GM18873 (cell line): ENCODE data around the gene ST6GALNAC2.
"Not testable (repeated sequence)": the region's sequence is repeated elsewhere in the genome, so short reads cannot be mapped to it uniquely, and the experiment has no call there.

Experiments used
- ATAC-seq: cut with Tn5 transposase; IDR thresholded peaks from one replicate; pipeline ENCODE4 v1.9.1; 2021; ENCODE audit warnings: mild to moderate bottlenecking, moderate library complexity, moderate number of reproducible peaks; ENCODE audit not compliant: unreplicated experiment, low FRiP score

The ST6GALNAC2 gene

GRCh38 chr17:76572201-76572910 is 13.3 kb downstream of the ST6GALNAC2 start:
- ATAC-seq: no peak

GRCh38 chr17:76570877-76571471 is 14.7 kb downstream of the ST6GALNAC2 start:
- no peak for ATAC-seq

GRCh38 chr17:76570457-76570856 is 15.2 kb downstream of the ST6GALNAC2 start:
- no peak for ATAC-seq

- ATAC-seq: no peak
Observed at GRCh38 chr17:76569607-76570279, 15.9 kb downstream of the ST6GALNAC2 start.

- ATAC-seq: no peak
Observed at GRCh38 chr17:76568811-76569221, 16.8 kb downstream of the ST6GALNAC2 start.

- ATAC-seq: no peak
Observed at GRCh38 chr17:76567634-76568432, 17.8 kb downstream of the ST6GALNAC2 start.

- ATAC-seq: no peak
Observed at GRCh38 chr17:76566988-76567431, 18.6 kb downstream of the ST6GALNAC2 start.

GRCh38 chr17:76566613-76566943 is 19.1 kb downstream of the ST6GALNAC2 start:
- ATAC-seq: no peak

GRCh38 chr17:76565728-76566612 is 19.7 kb downstream of the ST6GALNAC2 start:
- no peak for ATAC-seq

- not testable (repeated sequence) for ATAC-seq
Observed at GRCh38 chr17:76564991-76565727, 20.5 kb downstream of the ST6GALNAC2 start.

- ATAC-seq: not testable (repeated sequence)
Observed at GRCh38 chr17:76563359-76563758, 22.3 kb downstream of the ST6GALNAC2 start.

- ATAC-seq: no peak
Observed at GRCh38 chr17:76562734-76563148, 22.9 kb downstream of the ST6GALNAC2 start.

GRCh38 chr17:76561799-76562268 is 23.8 kb downstream of the ST6GALNAC2 start:
- ATAC-seq: no peak

- ATAC-seq: no peak
Observed at GRCh38 chr17:76561332-76561731, 24.3 kb downstream of the ST6GALNAC2 start.

- ATAC-seq: no peak
Observed at GRCh38 chr17:76560877-76561221, 24.8 kb downstream of the ST6GALNAC2 start.

GRCh38 chr17:76560036-76560876 is 25.4 kb downstream of the ST6GALNAC2 start:
- no peak for ATAC-seq

GRCh38 chr17:76559460-76559859 is 26.2 kb downstream of the ST6GALNAC2 start:
- ATAC-seq: not testable (repeated sequence)
